ENCODE measurements around the gene ROGDI. TPM values are rescaled to one million over a fixed set of nuclear protein-coding genes. Genes with fewer than 3 reads are reported as not detected.
A peak's percentile ranks its signal among the peaks of the same experiment; 100 is the strongest.

ROGDI gene, protein sequence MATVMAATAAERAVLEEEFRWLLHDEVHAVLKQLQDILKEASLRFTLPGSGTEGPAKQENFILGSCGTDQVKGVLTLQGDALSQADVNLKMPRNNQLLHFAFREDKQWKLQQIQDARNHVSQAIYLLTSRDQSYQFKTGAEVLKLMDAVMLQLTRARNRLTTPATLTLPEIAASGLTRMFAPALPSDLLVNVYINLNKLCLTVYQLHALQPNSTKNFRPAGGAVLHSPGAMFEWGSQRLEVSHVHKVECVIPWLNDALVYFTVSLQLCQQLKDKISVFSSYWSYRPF
- total RNA-seq: 10 to 100 TPM; 42.3 to 56.3 TPM
- 100 to 1,000 TPM; 123 to 134 TPM for polyA plus RNA-seq (ENCODE audit: insufficient read length in 2 of 2)
- long read RNA-seq, donor 1, transcript ROGDI-209 (10 exons, 1,362 nt): minor isoform, 5 of 106 reads
- long read RNA-seq, donor 1, transcript ROGDI-213 (7 exons, 2,684 nt): minor isoform, 8 of 106 reads
- long read RNA-seq, donor 1, transcript ROGDI-201 (11 exons, 1,735 nt): major isoform, 50 of 106 reads
- long read RNA-seq, donor 1, partial matches to known transcripts: 41 of 106 reads
- long read RNA-seq, donor 1, other reads (novel, unspliced or antisense): 0 of 106 reads
- long read RNA-seq, donor 2, transcript ROGDI-201 (11 exons, 1,735 nt): major isoform, 9 of 16 reads
- long read RNA-seq, donor 2, partial matches to known transcripts: 5 of 16 reads
- long read RNA-seq, donor 2, other reads (novel, unspliced or antisense): 0 of 16 reads
- long read RNA-seq, donor 3, transcript ROGDI-201 (11 exons, 1,735 nt): major isoform, 8 of 15 reads
- long read RNA-seq, donor 3, transcript ROGDI-209 (10 exons, 1,362 nt): minor isoform, 5 of 15 reads
- long read RNA-seq, donor 3, partial matches to known transcripts: 0 of 15 reads
- long read RNA-seq, donor 3, other reads (novel, unspliced or antisense): 0 of 15 reads
- long read RNA-seq, donor 4, transcript ROGDI-213 (7 exons, 2,684 nt): minor isoform, 6 of 47 reads
- long read RNA-seq, donor 4, transcript ROGDI-201 (11 exons, 1,735 nt): major isoform, 19 of 47 reads
- long read RNA-seq, donor 4, transcript ROGDI-209 (10 exons, 1,362 nt): minor isoform, 8 of 47 reads
- long read RNA-seq, donor 4, partial matches to known transcripts: 13 of 47 reads
- long read RNA-seq, donor 4, other reads (novel, unspliced or antisense): 0 of 47 reads

DNA sequence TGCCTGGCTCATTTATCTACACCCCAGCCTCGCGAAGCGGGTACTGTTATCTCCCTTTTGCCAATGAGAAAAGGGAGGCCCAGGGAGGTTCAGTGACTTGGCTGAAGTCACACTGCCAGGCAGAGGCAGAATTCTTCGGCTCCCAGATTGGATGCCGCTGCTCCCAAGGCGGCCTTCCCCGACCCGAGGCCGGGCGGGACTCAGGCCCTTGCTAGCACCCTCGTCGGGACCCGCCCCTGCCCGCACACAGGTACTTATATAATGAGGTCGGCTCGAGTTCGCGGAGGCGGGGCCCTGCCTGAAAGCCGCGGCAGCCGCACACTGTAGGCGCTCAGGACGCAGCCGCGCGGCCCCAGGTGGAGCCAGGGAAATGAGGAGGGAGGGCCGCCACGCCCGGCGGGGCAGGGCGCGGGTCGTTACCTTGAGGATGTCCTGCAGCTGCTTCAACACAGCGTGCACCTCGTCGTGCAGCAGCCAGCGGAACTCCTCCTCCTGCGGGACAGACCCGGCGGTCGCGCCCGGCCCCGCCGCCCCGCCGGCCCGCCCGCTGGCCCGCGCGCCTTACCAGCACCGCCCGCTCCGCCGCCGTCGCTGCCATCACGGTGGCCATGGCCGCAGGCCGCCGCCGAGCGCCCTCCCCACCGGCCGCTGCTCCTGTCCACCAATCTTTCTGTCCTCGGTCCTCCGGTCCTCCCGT lies at the start of gene ROGDI:
Gene ROGDI (minus strand): TSS at position 672 of the 697 bp plus-strand sequence. CDS start 62 bp downstream, at position 610.
- Histone ChIP-seq H3K4me1 (ENCODE audit: control insufficient read depth, insufficient read depth, low read length) (peaks cover 25% of the 10 kb centered on the region), H3K4me3 (ENCODE audit: low read depth, low read length) (peak within 1 kb of the TSS; percentile 58), H3K27ac (ENCODE audit: low read depth, low read length) (peak within 1 kb of the TSS; percentile 57), H3K9me3 (ENCODE audit: control insufficient read depth, insufficient read depth, low read length) (no peaks in the 10 kb centered on the region), H3K27me3 (ENCODE audit: control insufficient read depth, insufficient read depth, low read length) (no peaks in the 10 kb centered on the region), H3K36me3 (ENCODE audit: control insufficient read depth, insufficient read depth, low read length) (peaks cover 73% of the 10 kb centered on the region)
- peak in 4 of 6 donors; percentile 9 to 75 (median 40) for DNase-seq (ENCODE audit: low read depth in 4 of 6, low spot score in 6 of 6)
- WGBS (ENCODE audit: insufficient coverage): 0% methylated on average over 70 of the region's 70 CpGs

DNA sequence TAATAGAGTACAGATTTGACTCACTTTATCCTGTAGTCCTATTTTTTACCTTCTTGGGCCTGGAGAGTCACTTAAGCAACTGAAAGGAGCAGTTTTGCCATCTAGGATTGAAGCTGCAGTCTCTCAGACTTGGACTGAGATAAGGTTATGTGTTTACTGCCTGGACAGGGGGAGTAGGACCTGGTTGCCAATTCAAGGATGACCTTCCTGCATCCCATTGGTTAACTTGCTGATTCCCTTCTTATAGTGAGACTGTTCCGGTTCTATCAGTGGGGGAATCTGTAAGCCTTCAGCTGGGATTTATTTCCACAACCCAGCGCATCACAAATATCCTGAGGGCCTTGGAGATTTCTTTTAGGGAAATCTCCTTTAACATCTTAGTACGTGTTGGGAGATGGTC lies 47.8 kb upstream of the ROGDI start:
- no peak overlapping the region for H3K27ac ChIP-seq (ENCODE audit: low read depth, low read length)
- no peak overlapping the region for H3K4me3 ChIP-seq (ENCODE audit: low read depth, low read length)
- peaks cover 23% of the 10 kb centered on the region for H3K36me3 ChIP-seq (ENCODE audit: control insufficient read depth, insufficient read depth, low read length)
- no peaks in the 10 kb centered on the region for H3K9me3 ChIP-seq (ENCODE audit: control insufficient read depth, insufficient read depth, low read length)
- H3K27me3 ChIP-seq (ENCODE audit: control insufficient read depth, insufficient read depth, low read length): no peaks in the 10 kb centered on the region
- H3K4me1 ChIP-seq (ENCODE audit: control insufficient read depth, insufficient read depth, low read length): peaks cover 16% of the 10 kb centered on the region
- no CpG with 5 or more reads among the region's 3 CpGs for WGBS (ENCODE audit: insufficient coverage)
- no peak for DNase-seq (ENCODE audit: low read depth in 4 of 6, low spot score in 6 of 6)

DNA sequence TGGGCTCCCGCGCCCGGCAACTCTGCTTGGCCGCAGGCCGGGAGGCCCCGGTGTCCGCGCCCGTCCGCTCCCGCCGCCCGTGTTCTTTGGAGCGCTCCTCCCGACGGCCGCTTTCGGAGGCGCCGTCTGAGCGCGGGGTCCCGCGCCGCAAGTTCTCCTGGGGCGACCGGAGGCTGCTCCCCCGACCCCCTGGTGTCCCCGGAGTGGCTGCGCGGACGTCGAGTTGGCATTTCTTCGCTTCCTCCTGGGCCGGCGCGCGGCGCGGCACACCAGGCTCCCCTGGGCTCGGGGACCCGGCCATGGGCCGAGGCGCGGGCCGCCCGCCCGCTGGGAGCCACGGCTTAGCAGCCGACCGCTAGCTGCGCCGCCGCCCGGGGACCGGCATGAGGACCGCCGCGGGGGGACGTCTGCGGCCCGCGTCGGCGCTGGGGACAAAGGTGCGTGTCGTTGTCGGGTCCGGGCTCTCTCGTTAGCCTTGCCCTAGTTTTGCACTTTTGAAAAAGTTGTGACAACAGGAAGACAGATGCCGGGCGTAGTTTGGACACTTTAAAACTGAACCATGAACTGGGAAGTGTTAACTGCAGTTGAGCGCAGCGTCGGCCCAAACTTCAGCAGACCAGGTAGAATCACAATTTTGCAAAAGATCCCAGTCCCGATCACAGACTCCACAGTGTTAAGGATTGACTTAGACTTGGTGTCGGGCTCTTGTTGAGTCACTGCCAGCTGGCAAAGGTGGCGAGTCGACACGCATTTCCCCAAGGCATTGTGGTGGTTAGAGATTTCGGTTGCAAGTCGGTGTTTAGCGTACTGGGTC lies 45.5 kb upstream of the ROGDI start:
- DNase-seq (ENCODE audit: low read depth in 4 of 6, low spot score in 6 of 6): peak in 4 of 6 donors; percentile 7 to 68 (median 30)
- Histone ChIP-seq H3K27ac (ENCODE audit: low read depth, low read length) (peak overlapping the region; percentile 33), H3K9me3 (ENCODE audit: control insufficient read depth, insufficient read depth, low read length) (no peaks in the 10 kb centered on the region), H3K4me3 (ENCODE audit: low read depth, low read length) (peak overlapping the region; percentile 52), H3K36me3 (ENCODE audit: control insufficient read depth, insufficient read depth, low read length) (peaks cover 15% of the 10 kb centered on the region), H3K27me3 (ENCODE audit: control insufficient read depth, insufficient read depth, low read length) (no peaks in the 10 kb centered on the region), H3K4me1 (ENCODE audit: control insufficient read depth, insufficient read depth, low read length) (peaks cover 16% of the 10 kb centered on the region)
- WGBS (ENCODE audit: insufficient coverage): 0% methylated on average over 82 of the region's 83 CpGs

DNA sequence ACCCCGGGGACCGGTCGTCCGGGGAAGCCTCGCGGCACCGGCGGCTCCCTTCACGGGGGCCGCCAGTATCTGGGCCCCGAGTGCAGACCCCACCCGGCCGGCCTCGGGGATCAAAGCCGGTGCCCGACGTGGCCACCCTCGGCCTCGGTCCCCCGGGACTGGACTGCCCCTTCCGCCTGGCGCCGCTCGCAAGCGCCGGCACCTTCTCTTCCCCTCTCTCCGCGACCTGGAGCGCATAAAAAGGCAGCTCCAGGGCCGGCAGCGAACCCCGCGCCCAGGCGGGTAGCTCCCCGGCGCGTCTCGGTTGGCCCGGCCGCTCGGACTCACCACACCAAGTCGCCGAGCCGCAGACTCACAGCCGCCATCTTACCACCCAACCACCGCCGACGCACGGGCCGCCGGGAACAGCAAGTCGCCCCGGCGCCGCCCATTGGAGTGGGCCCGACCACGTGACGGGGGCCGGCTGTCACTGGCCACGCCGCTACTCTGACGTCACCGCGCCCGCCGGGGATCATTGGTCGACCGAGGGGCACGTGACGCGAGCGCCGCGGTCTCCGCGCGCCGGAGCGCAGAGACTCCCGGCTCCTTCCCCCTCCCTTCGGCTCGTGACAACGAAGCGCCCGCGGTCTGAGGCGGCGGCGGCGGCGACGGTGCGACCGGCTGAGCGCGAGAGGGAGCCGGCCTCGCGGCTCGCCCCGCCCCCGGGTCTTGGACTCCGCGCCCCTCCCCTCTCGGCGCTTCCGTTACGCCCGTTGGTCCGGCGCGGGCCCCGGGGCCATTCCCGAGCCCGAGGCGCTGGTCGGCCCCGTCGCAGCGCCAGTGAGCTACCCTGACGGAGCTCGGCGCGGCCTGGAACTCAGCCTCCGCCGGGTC lies 44.7 kb upstream of the ROGDI start, which contains the start of the genes GLYR1 and UBN1:
Gene GLYR1 (minus strand): TSS at position 388 of the 873 bp plus-strand sequence. CDS start 23 bp downstream, at position 365.
Gene UBN1 (plus strand): TSS at position 581 of the 873 bp plus-strand sequence. CDS start 5,437 bp downstream, outside the sequence.
- H3K27me3 ChIP-seq (ENCODE audit: control insufficient read depth, insufficient read depth, low read length): no peaks in the 10 kb centered on the region
- DNase-seq (ENCODE audit: low read depth in 4 of 6, low spot score in 6 of 6): peak; percentile 90 to 99 (median 94)
- H3K36me3 ChIP-seq (ENCODE audit: control insufficient read depth, insufficient read depth, low read length): peaks cover 19% of the 10 kb centered on the region
- H3K4me3 ChIP-seq (ENCODE audit: low read depth, low read length): peak within 1 kb of the TSS; percentile 79
- H3K9me3 ChIP-seq (ENCODE audit: control insufficient read depth, insufficient read depth, low read length): no peaks in the 10 kb centered on the region
- H3K27ac ChIP-seq (ENCODE audit: low read depth, low read length): peak within 1 kb of the TSS; percentile 74
- peaks cover 16% of the 10 kb centered on the region for H3K4me1 ChIP-seq (ENCODE audit: control insufficient read depth, insufficient read depth, low read length)
- WGBS (ENCODE audit: insufficient coverage): under 1% methylated on average over 126 of the region's 126 CpGs

DNA sequence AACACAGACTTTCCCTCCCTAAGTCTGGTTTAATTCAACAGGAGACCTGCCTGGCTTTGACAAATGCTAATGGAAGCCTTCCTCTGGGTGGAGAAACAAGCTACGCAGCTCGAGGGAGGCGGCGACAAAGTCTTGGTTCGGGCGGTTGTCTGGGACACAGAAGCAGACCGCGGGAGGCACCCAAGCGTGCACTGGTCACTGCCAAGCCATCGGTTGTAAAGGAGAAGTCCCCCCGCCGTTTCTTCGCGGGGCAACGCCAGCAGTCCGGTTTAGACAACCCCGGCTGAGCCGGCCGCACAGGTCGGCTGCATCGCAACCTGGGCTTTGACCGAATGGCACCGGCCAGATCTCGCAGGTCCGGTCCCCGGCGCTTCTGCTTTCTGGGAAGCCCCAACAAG lies 44.1 kb upstream of the ROGDI start:
- H3K27me3 ChIP-seq (ENCODE audit: control insufficient read depth, insufficient read depth, low read length): no peaks in the 10 kb centered on the region
- H3K9me3 ChIP-seq (ENCODE audit: control insufficient read depth, insufficient read depth, low read length): no peaks in the 10 kb centered on the region
- peak overlapping the region; percentile 79 for H3K4me3 ChIP-seq (ENCODE audit: low read depth, low read length)
- H3K4me1 ChIP-seq (ENCODE audit: control insufficient read depth, insufficient read depth, low read length): peaks cover 16% of the 10 kb centered on the region
- DNase-seq (ENCODE audit: low read depth in 4 of 6, low spot score in 6 of 6): peak in 4 of 6 donors; percentile 35 to 68 (median 48)
- 0% methylated on average over 27 of the region's 27 CpGs for WGBS (ENCODE audit: insufficient coverage)
- H3K36me3 ChIP-seq (ENCODE audit: control insufficient read depth, insufficient read depth, low read length): peaks cover 26% of the 10 kb centered on the region
- H3K27ac ChIP-seq (ENCODE audit: low read depth, low read length): peak overlapping the region; percentile 74

DNA sequence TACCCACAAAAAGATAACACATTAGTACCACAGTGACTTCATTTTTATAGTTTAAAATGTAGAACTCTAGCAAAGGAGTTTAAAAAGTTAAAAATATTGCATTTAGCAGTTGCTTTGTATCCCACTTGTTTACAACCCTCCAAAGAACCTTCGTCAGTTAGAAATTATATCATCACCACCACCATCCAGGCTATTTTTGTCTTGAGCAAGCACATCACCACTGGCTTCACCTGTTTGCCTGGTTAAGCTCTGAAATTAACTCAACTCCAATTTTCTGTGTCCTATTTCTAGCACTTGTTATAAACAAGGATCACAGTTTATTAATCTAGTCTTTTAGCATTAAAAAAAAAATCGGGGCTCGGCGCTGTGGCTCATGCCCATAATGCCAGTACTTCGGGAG lies 38.6 kb upstream of the ROGDI start:
- H3K27me3 ChIP-seq (ENCODE audit: control insufficient read depth, insufficient read depth, low read length): no peaks in the 10 kb centered on the region
- H3K36me3 ChIP-seq (ENCODE audit: control insufficient read depth, insufficient read depth, low read length): peaks cover 59% of the 10 kb centered on the region
- H3K4me1 ChIP-seq (ENCODE audit: control insufficient read depth, insufficient read depth, low read length): no peaks in the 10 kb centered on the region
- 75% methylated on average over 4 of the region's 5 CpGs for WGBS (ENCODE audit: insufficient coverage)
- H3K4me3 ChIP-seq (ENCODE audit: low read depth, low read length): no peak overlapping the region
- no peak overlapping the region for H3K27ac ChIP-seq (ENCODE audit: low read depth, low read length)
- no peaks in the 10 kb centered on the region for H3K9me3 ChIP-seq (ENCODE audit: control insufficient read depth, insufficient read depth, low read length)
- DNase-seq (ENCODE audit: low read depth in 4 of 6, low spot score in 6 of 6): no peak

DNA sequence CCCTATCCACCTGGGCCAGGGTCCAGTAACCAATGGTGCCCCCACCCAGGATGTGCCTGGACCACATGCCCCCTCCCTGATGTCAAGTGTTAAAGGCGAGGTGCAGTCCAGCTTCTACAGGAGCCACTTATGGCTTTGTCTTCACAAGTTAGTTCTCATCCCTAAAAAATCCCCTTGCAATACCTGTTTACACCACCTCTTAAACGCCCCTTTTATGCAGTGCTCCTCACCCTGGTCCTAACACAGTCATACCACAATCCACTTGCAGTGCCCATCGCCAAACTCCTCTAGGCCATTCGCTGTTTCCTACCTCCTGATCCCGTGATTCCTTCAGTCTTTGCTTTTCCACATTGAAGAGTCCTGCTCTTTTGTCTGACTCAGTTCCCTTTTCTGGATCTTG lies 37.5 kb upstream of the ROGDI start:
- H3K27ac ChIP-seq (ENCODE audit: low read depth, low read length): no peak overlapping the region
- WGBS (ENCODE audit: insufficient coverage): 80% methylated on average over 5 of the region's 5 CpGs

More for the DNA sequence above, 37.5 kb upstream of the ROGDI start:
- Histone ChIP-seq H3K9me3 (ENCODE audit: control insufficient read depth, insufficient read depth, low read length) (no peaks in the 10 kb centered on the region), H3K36me3 (ENCODE audit: control insufficient read depth, insufficient read depth, low read length) (peaks cover 64% of the 10 kb centered on the region), H3K4me1 (ENCODE audit: control insufficient read depth, insufficient read depth, low read length) (no peaks in the 10 kb centered on the region), H3K27me3 (ENCODE audit: control insufficient read depth, insufficient read depth, low read length) (no peaks in the 10 kb centered on the region), H3K4me3 (ENCODE audit: low read depth, low read length) (no peak overlapping the region)
- DNase-seq (ENCODE audit: low read depth in 4 of 6, low spot score in 6 of 6): no peak

Data from spinal cord (tissue), 10 donors.